AML-193 (cell line): ENCODE data around the gene EEF1AKMT4.

ENCODE experiments used
- DNase-seq, 2 experiments: peaks; one replicate each; lab custom pipeline; 2025; lab: John Stamatoyannopoulos, UW

EEF1AKMT4 gene

GRCh38 chr3:184299488-184300377 is 50.3 kb downstream of the EEF1AKMT4 start:
- DNase-seq, result no peak

GRCh38 chr3:184300378-184300720 is 50.9 kb downstream of the EEF1AKMT4 start:
- no peak for DNase-seq

DNA sequence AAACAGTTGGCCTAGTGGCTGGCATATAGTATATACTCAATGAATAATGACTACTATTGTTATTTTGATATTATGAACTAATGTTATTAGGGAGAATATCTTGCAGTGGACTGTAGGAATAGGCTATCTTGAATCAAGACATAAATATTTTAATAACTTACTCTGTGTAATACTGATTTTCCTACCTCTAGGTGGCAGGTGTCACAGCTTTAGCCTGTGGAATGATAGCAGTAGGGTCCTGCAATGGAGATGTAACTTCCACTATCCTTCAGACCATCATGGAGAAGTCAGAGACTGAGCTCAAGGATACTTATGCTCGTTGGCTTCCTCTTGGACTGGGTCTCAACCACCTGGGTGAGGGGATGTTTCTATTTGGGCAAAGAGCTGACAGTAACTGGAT is 56.1 kb downstream of the EEF1AKMT4 start:
- peak; percentile 46 to 55 for DNase-seq

DNA sequence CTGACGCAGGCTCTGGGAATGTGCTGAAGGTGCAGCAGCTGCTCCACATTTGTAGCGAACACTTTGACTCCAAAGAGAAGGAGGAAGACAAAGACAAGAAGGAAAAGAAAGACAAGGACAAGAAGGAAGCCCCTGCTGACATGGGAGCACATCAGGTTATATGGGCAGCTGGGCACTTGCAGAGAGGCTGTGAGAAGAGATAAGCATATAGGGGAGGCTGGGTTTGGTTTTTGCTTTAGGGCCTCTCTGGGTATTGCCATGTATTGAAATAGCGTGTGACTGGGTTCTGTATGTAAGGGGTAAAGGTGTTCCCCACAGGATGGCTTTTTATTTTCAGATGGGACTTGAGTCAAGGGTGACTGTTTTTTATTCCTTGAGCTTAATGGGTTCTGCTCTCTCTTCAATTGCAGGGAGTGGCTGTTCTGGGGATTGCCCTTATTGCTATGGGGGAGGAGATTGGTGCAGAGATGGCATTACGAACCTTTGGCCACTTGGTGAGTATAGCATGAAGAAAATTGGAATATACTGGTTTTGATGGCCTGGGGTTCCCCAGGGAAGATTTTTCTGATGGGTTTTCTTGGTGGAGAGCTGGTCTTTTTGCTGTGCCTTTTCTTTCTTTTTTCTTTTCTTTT is 57.0 kb downstream of the EEF1AKMT4 start:
- DNase-seq, result no peak

- DNase-seq, result no peak
Observed at GRCh38 chr3:184307915-184308314, 58.4 kb downstream of the EEF1AKMT4 start.
